ENCODE measurements around the gene PFDN1.

- TF ChIP-seq CTCF (optimal IDR thresholded peaks at IDR 0.05 in 1 of 3, IDR thresholded peaks at IDR 0.05 in 1 of 3, conservative IDR thresholded peaks at IDR 0.05 in 1 of 3; ENCODE audit: extremely low read depth in 1 of 3, insufficient read depth in 2 of 3, low read length in 3 of 3) (no peak), EZH2 (IDR thresholded peaks at IDR 0.05; ENCODE audit: low read length) (no peak)
These were observed 100.3 kb downstream of the PFDN1 start for GRCh38 chr5:140202610-140203009.

All from keratinocyte (primary cell).